COLO829 (cell line): Measurements from ENCODE around the gene SERPINA10.
"Not testable (repeated sequence)": the region's sequence is repeated elsewhere in the genome, so short reads cannot be mapped to it uniquely, and the experiment has no call there.

Source experiments
- DNase-seq: peaks from one replicate; pipeline ENCODE4 v3.0.0; 2012; ENCODE audit warnings: low spot score

Gene SERPINA10

GRCh38 chr14:94313991-94314655, 21.1 kb upstream of the SERPINA10 start:
- DNase-seq, result no peak

- no peak for DNase-seq
Measured at GRCh38 chr14:94312481-94313246, 19.6 kb upstream of the SERPINA10 start.

- no peak for DNase-seq
Measured at GRCh38 chr14:94310248-94310647, 17.2 kb upstream of the SERPINA10 start.

- DNase-seq, result no peak
Measured at GRCh38 chr14:94309721-94310120, 16.7 kb upstream of the SERPINA10 start.

GRCh38 chr14:94307410-94307992, 14.4 kb upstream of the SERPINA10 start:
- DNase-seq, result no peak

GRCh38 chr14:94306047-94306978, 13.2 kb upstream of the SERPINA10 start:
- no peak for DNase-seq

GRCh38 chr14:94305620-94306019, 12.6 kb upstream of the SERPINA10 start:
- no peak for DNase-seq

- DNase-seq, result no peak
Measured at GRCh38 chr14:94304243-94304642, 11.2 kb upstream of the SERPINA10 start.

GRCh38 chr14:94303111-94303510, 10.0 kb upstream of the SERPINA10 start:
- no peak for DNase-seq

- no peak for DNase-seq
Measured at GRCh38 chr14:94298130-94298529, 5.1 kb upstream of the SERPINA10 start.

GRCh38 chr14:94296181-94296545, 3.1 kb upstream of the SERPINA10 start:
- not testable (repeated sequence) for DNase-seq

- DNase-seq, result no peak
Measured at GRCh38 chr14:94295360-94296180, 2.5 kb upstream of the SERPINA10 start.

- no peak for DNase-seq
Measured at GRCh38 chr14:94293578-94293924, 483 bp upstream of the SERPINA10 start.

- no peak for DNase-seq
Measured at GRCh38 chr14:94292526-94292871, 569 bp downstream of the SERPINA10 start.

GRCh38 chr14:94291906-94292525, 1.1 kb downstream of the SERPINA10 start:
- DNase-seq, result no peak

- DNase-seq, result no peak
Measured at GRCh38 chr14:94291159-94291905, 1.7 kb downstream of the SERPINA10 start.

GRCh38 chr14:94290197-94290596, 2.9 kb downstream of the SERPINA10 start:
- no peak for DNase-seq

- DNase-seq, result no peak
Measured at GRCh38 chr14:94288610-94289465, 4.2 kb downstream of the SERPINA10 start.

GRCh38 chr14:94285158-94285557, 7.9 kb downstream of the SERPINA10 start:
- DNase-seq, result no peak
